Esophagus muscularis mucosa (tissue), 4 donors: ENCODE data around the gene PTPN3.

ENCODE experiments used
- CTCF ChIP-seq, 3 experiments: fragments of 200-600 bp in 2 of 3; fragments of 450-650 bp in 1 of 3; sonication (generic) in 2 of 3; IDR thresholded peaks; one replicate each; pipeline ENCODE4 v1.5.1; 2017 to 2019; ENCODE audit warnings: antibody characterized with exemption in 3 of 3, mild to moderate bottlenecking in 2 of 3, moderate library complexity in 1 of 3
- EP300 ChIP-seq: sonication (generic); formaldehyde crosslinking; IDR thresholded peaks from one replicate; pipeline ENCODE4 v1.6.1; 2017; ENCODE audit warnings: antibody characterized with exemption
- POLR2AphosphoS5 ChIP-seq, 2 donors: sonication (generic); formaldehyde crosslinking; IDR thresholded peaks; one replicate each; pipeline ENCODE4 v1.6.1; 2017; ENCODE audit warnings: antibody characterized with exemption in 2 of 2

GRCh38 chr9:109379513-109379912, 118.6 kb downstream of the PTPN3 start:
- TF ChIP-seq CTCF (IDR thresholded peaks at IDR 0.05) = no peak
- no peak for TF ChIP-seq EP300
- TF ChIP-seq POLR2AphosphoS5 (IDR thresholded peaks at IDR 0.05) = no peak
